ENCODE data around the gene ELMO1.

Gene ELMO1

DNA sequence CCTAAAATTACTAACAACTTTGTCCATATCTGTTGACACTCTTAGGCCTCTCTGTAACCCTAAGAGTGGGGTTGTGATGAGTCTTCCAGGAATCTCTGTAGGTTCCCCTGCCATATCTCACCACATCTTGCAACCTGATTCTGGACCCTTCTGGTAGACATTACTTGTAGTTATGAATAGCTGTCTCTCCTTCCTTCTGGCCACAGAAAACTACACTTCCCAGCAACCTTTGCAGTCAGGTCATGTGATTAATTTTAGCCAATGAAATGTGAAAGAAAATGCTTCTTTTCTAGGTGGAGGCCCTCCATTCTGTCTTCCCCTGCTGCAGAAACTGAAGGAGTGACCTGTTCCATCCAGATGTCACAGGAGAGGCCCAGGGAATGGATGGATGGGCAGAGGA lies 576.8 kb downstream of the ELMO1 start:
- no peak for TF ChIP-seq ZFX (IDR thresholded peaks at IDR 0.05; ENCODE audit: borderline replicate concordance)
- TF ChIP-seq, protein P1, sequence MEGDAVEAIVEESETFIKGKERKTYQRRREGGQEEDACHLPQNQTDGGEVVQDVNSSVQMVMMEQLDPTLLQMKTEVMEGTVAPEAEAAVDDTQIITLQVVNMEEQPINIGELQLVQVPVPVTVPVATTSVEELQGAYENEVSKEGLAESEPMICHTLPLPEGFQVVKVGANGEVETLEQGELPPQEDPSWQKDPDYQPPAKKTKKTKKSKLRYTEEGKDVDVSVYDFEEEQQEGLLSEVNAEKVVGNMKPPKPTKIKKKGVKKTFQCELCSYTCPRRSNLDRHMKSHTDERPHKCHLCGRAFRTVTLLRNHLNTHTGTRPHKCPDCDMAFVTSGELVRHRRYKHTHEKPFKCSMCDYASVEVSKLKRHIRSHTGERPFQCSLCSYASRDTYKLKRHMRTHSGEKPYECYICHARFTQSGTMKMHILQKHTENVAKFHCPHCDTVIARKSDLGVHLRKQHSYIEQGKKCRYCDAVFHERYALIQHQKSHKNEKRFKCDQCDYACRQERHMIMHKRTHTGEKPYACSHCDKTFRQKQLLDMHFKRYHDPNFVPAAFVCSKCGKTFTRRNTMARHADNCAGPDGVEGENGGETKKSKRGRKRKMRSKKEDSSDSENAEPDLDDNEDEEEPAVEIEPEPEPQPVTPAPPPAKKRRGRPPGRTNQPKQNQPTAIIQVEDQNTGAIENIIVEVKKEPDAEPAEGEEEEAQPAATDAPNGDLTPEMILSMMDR (IDR thresholded peaks at IDR 0.05), result no peak
- H3K27ac ChIP-seq, result no peak overlapping the region

DNA sequence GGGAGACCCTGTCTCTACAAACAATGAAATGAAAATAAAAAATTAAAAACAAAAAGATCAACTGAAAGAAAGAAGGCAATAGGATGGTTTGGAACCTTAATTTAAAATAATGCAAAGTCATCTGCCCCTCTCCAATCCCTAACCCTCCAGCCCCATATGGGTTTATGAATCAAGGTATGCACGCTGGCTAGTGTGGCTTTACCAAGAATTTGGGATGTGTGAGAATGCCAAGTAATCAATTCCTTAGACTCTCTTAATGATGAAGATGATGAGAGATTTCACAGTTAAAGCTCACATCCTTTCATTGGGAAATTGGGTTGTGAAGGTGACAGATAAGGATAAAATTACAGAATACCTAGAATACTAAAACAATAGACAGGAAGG lies 577.3 kb downstream of the ELMO1 start:
- H3K27ac ChIP-seq, result no peak overlapping the region
- no peak for TF ChIP-seq ZFX (IDR thresholded peaks at IDR 0.05; ENCODE audit: borderline replicate concordance)
- TF ChIP-seq, protein P1 (IDR thresholded peaks at IDR 0.05), result no peak

DNA sequence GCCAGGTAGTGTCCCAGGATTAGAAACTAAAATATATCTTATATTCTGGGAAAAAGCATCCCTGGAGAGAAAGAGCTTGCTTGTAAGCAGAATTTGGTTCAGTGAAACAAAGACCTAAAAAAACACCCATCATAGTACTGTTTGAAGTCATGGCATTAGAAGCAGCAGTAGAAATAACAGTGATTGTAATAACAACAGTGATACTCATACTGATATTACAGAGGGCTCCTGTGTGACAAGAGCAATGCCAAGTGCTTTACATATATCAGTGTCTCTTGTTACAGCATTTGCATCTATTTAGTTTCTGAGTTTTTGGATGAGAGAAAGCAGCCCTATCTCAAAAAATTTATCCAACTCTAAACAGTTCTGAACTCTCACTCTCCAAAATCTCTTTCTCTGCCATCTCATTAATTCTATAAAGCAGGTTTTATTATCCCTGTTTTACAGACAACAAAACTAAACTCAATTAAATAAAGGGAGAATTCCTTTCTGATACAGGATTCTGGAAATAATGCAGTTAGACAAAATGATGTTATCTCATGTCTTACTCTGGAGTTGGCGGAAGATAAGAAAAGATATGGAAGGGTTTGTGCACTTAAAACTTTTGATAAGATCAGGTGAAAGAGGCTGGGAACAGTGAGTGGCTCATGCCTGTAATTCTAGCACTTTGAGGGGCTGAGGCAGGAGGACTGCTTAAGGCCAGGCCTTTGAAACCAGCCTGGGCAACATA lies 577.9 kb downstream of the ELMO1 start:
- TF ChIP-seq, protein P1 (IDR thresholded peaks at IDR 0.05), result no peak
- TF ChIP-seq ZFX (IDR thresholded peaks at IDR 0.05; ENCODE audit: borderline replicate concordance), result no peak
- H3K27ac ChIP-seq, result no peak overlapping the region

DNA sequence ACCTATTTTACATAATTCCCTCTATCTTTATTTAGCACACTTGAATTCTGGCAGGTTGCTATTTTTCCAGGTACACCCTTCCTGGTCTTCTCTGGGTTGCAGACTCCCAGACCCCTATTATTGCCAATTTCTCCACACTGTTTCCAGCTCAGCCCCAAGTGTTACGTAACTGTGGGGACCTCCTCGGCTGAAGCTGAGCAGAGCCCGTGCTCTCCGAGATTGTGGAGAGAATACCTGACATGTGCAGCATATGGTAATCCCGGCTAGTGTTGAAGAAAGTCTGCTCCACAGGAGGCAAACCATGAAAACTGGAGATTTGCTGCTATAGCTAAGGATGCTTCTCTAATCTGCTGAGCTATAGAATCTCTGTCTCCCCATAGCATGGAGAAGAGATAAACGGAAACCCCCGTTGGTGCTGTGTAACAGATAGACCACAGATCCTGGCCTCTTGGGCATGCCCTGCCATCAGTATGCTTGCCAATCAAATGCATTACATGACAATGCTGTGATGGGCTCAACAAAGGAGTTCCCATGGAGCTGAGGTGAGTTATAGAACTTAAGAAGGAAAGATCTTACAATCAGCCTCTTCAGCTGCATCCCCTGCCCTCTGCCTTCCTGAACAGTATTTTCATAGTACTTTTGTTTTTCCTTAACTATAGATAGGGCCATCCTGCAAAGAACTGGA lies 579.8 kb downstream of the ELMO1 start:
- TF ChIP-seq ZFX (IDR thresholded peaks at IDR 0.05; ENCODE audit: borderline replicate concordance), result no peak
- TF ChIP-seq, protein P1 (IDR thresholded peaks at IDR 0.05), result no peak
- H3K27ac ChIP-seq, result no peak overlapping the region

DNA sequence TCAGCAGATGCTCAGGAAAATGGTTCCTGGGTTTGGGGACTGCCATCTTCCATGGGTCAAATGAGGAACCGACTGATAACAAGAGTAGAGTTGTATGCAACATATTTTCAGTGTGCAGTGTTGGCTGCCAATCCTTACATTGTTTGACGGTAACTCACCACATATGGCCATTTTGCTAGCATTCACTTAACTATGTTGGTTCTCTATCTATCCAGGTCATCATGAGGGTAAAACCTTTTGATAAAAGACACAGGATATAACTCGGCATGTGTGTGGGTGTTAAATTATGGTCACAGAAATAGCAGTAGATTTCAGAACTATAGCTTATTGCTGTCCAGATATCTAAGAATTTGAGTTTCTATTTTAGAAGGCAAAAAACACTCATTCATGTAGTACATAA lies 583.6 kb downstream of the ELMO1 start:
- TF ChIP-seq ZFX (IDR thresholded peaks at IDR 0.05; ENCODE audit: borderline replicate concordance), result no peak
- TF ChIP-seq, protein P1 (IDR thresholded peaks at IDR 0.05), result no peak
- H3K27ac ChIP-seq, result no peak overlapping the region

DNA sequence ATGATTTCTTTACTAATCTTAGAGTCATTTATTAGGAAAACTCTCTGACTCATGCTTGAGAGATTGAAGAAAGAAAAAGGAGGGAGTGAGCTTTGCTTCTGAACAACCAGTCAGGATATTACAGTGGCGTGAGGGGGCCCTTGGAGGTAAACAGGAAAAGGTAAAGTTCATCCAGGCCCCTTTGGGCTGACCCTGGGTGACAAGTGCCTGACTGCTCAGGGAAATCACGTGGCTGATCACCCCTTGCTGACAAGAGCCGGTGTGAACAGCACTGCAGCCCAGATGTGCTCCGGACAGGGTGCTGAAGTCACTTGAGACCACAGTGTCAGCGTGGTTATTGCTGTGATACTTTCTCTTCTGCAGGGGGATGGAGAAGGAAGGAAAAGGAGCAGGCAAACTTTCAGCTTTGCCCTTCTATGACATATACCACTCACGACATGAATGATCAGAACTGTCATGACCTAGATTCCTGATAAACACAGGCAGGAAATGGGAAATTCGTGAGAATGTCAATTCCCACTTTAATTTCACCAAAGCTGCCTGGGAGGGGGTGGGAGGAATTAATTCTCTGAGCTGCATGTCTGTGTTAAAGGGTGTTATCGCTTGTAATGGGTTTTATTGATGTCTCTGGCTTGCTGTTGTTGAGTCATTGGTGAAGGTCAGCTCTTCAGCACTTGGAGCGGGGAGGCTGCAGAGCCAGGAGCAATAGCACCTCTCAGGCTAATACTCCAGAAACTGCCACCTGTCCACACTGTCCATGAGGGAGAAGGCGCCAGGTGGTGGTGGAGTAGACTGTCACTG lies 584.6 kb downstream of the ELMO1 start:
- TF ChIP-seq, protein P1 (IDR thresholded peaks at IDR 0.05), result no peak
- no peak overlapping the region for H3K27ac ChIP-seq

Measured in 22Rv1 (cell line).